Measurements from ENCODE around the gene KDM4C.

GRCh38 chr9:6973762-6974161 is 216.0 kb downstream of the KDM4C start:
- TF ChIP-seq POLR2A (IDR thresholded peaks at IDR 0.05) = no peak
- TF ChIP-seq CTCF (IDR thresholded peaks at IDR 0.05) = no peak
- no peak for TF ChIP-seq POLR2AphosphoS5 (IDR thresholded peaks at IDR 0.05)
